GM19238 (cell line): Measurements from ENCODE around the gene CDHR5.
"Not testable (repeated sequence)": the region's sequence is repeated elsewhere in the genome, so short reads cannot be mapped to it uniquely, and the experiment has no call there.

ENCODE experiments used
- DNase-seq: peaks from one replicate; pipeline ENCODE4 v3.0.0; 2011; ENCODE audit warnings: low spot score; ENCODE audit not compliant: insufficient read length

The CDHR5 gene, protein sequence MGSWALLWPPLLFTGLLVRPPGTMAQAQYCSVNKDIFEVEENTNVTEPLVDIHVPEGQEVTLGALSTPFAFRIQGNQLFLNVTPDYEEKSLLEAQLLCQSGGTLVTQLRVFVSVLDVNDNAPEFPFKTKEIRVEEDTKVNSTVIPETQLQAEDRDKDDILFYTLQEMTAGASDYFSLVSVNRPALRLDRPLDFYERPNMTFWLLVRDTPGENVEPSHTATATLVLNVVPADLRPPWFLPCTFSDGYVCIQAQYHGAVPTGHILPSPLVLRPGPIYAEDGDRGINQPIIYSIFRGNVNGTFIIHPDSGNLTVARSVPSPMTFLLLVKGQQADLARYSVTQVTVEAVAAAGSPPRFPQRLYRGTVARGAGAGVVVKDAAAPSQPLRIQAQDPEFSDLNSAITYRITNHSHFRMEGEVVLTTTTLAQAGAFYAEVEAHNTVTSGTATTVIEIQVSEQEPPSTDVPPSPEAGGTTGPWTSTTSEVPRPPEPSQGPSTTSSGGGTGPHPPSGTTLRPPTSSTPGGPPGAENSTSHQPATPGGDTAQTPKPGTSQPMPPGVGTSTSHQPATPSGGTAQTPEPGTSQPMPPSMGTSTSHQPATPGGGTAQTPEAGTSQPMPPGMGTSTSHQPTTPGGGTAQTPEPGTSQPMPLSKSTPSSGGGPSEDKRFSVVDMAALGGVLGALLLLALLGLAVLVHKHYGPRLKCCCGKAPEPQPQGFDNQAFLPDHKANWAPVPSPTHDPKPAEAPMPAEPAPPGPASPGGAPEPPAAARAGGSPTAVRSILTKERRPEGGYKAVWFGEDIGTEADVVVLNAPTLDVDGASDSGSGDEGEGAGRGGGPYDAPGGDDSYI

DNA sequence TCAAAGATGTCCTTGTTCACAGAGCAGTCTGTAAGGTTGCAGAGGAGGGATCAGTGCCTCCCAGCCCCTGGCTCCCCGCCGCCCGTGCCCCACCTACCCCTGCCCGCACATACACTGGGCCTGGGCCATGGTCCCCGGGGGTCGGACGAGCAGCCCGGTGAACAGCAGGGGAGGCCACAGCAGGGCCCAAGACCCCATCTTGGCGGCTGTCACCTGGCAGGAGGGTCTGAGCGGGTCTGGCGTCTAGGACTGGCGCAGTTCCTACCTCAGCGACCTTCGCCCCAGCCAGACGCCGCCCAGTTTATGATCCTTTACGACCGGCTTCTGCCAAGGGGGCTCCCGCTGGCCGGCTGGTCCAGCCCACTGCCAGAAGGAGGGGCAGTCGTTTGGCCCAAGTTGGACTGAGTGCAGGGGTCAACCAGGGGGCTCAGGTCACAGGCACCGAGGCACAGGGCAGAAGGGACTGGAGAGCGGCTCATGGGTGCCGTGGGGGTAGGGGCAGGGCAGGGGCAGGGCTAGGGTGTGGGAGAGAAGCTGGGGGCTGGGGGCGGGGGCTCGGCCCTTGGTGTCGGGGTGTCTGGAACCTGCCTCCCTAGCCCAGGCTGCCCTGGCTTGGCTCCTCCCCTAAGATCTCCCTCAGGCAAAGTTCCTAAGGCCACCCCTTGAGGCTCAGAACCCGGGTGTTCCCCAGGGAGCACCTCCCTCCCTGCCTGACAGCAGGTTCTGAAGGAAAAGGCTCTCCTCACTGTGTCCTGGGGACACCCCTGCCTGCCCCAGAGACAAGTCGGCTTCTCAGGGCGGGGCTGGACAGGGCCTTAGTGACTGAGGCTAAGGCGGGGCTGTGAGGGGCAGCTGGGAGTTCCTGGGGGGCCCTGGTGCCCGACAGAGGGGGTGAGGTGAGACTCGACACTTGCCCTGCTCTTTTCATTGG is at the start of gene CDHR5:
Gene CDHR5 (minus strand): TSS at position 251 of the 931 bp plus-strand sequence. CDS start 53 bp downstream, at position 198.
- DNase-seq, result no peak

DNA sequence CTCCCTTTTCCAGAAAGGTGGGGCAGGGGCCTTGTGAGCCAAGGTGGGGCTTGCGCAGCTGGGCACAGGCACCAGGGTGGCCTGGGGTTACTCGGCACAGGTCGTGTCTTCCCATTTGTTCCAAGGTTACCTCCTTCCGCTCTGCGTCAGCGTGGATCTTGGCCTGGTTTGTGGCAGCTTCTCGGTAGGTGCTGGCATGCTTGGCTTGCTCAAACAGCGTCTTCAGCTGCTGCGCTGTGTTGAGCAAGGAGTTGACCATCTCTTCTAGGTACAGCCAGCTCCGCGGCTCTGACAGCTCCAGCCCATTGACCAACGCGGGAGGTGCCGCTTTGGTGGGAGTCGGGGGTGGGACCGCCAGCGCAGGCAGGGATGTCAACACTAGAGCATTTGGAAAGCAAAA is 49.7 kb upstream of the CDHR5 start:
- DNase-seq, result no peak

DNA sequence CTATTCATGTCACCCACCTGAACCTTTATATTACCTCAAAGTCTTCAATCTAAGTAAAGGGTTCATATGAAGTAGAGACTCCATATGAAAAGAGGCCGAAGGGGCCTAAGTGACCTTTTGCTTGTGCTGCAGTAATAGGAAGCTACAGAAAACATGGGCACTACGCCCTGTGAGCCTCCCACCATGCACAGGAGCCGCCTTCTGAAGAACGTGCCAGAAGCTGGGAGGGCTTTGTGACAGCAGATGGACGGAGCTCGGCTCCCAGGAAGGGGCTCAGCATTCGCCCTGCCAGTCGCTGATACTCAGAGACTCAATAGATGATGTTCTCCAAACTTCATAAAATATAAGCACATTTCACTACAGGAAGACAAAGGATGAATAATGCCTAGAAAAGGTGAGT is 49.1 kb upstream of the CDHR5 start:
- DNase-seq, result no peak

DNA sequence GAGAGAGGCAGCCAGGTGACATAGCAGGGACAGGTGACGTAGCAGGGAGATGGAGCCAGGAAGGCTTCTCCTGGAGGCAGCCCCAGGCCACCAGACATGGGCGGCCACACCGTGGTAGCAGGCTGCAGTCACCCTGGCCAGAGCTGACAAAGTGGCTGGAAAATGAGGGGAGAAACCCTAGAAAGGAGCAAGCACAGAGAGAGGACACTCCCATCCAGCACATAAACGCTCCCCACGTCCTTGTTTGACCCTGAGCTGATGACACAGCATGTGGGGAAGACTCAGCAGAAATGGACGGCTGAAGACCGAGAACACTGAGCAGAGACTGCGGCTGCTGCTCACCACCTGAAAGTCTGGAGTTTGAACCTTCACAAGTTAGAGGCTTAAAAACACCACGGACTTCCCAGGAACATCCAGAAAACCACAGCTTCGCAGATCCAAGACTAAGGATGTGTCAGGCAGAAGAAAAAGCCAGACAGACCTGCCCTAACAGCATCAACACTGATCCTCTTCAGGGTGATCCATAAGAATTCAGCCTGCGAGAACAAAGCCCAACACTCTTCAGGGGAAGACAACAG is 41.0 kb upstream of the CDHR5 start:
- DNase-seq, result no peak

DNA sequence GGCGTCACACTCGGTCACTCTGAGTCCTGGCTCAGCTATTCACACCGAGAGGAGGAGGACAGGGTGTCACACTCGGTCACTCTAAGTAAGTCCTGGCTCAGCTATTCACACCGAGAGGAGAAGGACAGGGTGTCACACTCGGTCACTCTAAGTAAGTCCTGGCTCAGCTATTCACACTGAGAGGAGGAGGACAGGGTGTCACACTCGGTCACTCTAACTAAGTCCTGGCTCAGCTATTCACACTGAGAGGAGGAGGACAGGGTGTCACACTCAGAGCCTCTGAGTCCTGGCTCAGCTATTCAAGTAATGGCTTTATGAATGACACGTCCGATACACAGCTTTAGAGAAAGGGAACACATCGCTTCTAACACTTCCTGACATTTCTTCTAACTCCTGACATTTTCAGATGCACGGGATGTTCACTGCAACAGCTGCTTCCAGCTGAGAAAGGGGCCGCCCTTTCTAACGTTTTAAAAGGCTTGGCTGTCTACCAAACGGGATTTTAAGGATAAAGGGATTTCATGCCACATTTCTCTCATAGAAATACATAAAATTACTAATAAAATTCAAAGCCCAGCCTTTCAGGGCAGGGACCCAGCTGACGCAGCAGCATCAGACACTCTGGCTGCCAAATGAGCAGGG is 40.4 kb upstream of the CDHR5 start:
- no peak for DNase-seq

DNA sequence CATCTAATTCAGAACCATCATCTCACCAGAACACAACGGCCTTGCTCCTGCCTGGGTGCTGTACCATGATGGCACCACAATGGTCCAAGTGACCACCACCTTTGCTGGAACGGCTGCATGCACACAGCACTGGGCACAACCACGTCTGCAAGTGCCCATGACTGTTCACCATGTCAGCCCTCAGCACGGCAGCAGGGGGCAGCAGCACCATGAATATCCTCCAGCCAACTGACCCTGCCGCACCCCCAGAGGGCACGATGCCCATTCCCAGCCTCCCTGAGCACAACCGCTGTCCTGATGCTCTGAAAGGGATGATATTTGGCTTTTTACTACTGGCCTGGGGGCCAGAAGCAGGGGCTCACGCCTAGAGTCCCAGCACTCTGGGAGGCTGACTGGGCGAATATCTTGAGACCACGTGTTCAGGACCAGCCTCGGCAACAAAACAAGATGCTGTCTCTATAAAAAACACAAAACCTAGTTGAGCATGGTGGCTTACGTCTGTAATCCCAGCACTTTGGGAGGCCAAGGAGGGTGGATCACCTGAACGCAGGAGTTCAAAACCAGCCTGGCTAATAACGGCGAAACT is 38.0 kb upstream of the CDHR5 start:
- peak; percentile 72 for DNase-seq

DNA sequence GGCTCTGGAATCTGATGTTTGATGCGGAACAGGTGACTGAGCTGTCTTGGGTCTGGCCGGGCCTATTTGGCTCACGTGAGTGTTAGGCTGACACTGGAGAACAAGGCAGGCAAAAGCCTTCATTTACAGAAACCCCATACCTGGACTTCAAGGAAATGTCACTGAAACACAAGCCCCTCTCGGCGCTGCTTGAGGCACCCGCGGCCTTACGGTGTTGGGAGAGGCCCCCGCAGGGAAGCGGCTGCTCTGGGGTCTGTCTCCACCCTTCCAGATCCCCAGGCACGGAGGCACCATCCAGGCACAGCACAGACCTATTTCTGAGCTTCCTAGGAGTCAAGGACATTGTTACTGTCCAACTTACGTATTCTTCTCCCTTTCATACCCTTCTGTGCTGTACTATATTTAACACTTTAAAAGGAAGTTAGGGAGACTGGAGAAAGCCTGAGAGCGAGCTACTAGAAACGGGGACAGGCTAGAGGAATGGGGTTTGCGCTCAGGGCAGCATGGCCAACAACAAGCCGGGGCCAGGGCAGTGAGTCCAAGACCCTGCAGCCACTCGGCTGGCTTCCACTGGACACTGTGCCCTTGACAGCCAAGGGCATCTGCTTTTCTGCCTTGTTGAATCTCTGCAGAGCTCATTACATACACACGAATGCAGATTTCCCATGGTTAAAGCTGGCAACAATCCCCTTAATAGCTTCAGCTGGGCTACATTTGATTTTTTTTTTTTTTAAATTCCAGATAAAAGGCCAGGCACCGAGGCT is 36.1 kb upstream of the CDHR5 start:
- DNase-seq, result no peak

DNA sequence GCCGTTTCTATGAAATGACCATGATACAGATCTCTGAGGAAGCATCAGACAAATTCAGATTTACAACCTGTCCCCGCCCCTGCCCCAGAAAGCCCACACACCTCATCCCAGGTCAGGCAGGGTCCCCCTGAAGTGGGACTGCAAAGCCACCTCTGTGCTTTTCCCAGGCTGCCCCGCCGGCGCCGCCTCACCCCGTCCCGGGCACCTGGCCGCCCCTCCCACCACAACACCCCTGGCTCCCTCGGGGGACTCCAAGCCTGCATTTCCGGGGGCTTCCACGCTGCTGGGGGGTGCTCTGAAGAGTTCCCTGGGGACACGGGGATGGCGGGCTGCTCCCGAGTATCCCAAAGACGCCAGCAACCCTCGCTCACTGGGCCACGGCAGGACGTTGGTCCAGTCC is 35.5 kb upstream of the CDHR5 start:
- no peak for DNase-seq

DNA sequence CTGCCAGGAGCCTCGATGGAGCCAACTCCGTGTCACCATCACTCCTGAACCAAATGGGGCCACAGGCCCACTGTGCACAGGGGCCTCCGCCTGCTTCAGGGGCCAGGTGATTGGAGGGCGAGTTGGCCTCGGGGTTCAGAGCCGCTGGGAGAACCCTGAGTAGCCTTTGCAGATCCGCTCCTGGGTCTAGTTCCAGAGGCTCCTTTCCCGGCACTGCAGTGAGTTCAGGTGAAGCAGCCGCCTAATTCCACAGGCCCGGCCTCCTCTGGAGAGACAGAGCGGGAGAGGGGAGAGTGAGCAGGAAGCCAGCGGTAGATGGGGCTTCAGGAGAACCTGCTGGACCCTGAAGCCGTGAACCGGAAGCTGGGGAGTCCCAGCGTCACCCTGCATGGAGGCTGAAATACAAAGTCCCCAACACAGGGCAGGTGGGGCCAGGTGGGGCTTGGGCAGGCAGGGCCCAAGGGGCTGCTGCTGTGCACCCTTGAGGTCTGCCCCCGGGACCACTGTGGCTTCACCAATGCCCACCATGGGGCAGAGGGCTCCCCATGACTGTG is 34.9 kb upstream of the CDHR5 start:
- DNase-seq, result no peak

DNA sequence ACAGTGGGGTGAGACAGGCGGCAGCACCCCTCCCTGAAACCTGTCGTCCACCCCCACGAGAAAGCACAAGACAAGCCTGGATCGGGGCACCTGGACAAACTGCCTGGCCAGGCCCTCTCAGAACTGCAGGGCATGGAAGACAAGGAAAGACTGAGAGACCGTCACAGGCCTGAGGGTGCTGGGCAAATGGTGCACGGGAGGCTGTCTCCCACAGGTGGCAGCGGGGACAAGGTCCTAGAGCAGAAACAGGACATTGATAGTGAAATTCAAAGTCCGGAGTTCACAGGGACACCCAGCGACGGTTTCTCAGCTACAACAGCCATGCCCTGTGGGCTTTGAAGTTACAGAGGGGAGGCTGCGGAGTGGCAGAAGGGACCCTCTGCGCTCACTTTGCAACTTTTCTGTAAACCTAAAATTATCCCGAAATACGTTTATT is 33.0 kb upstream of the CDHR5 start:
- no peak for DNase-seq

DNA sequence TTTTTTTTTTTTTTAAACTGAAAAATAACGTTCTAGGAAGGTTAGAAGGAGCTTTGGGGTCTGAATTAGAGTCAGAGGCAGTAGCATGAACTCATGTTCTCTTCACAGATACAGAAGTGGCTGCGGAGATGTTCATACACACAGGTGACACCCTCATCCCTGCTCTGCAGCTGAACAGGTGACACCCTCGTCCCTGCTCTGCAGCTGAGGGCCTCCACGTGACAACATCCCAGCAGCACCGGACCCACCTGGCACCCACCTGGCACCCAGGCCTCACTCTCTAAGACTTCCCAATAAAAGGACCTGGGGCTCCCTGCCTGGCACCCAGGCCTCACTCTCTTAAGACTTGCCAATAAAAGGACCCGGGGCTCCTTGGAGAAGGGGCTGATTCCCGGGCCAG is 32.1 kb upstream of the CDHR5 start:
- no peak for DNase-seq

DNA sequence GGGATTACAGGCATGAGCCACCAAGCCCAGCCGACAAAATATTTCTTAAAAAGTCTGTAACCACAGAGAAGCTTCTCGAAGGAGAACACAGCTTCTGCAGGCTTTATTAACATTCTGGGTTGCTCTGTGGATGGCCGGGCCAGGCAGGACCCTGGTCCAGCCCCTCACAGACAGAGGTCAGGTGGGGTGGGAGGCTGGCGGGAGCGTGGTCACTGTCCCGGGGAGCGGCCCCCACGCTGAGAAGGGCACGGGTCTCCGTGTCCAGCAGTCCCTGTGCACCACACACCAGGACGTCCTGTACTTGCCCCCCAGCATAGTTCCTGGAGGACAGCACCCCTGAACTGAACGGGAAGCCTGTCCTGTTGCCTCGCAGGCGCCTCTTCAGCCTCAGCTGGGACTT is 31.7 kb upstream of the CDHR5 start:
- DNase-seq, result no peak

DNA sequence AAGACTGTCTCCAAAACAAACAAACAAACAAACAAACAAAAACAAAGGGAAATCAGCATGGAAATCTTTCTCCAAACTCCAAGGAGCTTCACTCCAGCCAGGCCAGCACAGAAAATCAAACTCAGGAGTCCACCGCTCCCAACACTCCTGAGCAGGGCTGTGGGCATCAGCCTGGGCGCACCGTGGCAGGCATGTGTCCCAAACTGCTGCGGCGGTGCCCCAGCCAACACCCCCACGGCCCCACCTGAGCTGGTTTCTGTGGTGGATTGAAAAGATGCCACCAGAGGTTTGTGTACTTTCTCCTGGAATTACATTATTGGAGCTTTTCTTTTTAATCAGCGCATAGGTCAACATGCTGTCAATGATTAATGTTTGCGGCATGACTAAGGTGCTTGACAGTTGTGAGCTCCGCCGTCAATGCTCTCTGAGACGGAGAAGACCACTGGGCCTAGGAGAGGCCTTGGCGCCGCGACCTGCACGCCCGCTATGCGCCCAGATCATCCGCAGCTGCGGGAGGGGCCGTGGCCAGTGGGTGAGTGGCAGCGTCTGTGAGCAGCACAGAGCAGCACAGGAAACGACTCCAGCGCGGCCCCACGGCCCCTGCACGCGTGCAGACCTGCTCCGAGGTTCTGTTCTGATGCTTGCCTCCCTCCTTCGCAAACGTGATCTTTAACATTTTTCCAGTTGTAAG is 30.4 kb upstream of the CDHR5 start:
- DNase-seq, result no peak

DNA sequence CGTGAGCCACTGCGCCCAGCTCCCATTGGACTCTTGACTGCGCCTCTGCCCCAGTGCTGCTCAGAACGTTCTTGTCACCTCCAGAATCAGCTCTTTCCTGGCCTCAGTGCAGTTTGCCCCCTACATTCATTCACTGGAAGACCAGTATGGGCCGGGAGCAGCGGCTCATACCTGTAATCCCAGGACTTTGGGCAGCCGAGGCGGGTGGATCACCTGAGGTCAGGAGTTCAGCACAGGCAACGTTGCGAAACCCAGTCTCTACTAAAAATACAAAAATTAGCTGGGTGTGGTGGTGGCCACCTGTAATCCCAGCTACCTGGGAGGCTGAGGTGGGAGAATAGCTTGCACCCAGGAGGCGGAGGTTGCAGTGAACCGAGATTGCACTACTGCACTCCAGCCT is 29.7 kb upstream of the CDHR5 start:
- DNase-seq, result not testable (repeated sequence)

DNA sequence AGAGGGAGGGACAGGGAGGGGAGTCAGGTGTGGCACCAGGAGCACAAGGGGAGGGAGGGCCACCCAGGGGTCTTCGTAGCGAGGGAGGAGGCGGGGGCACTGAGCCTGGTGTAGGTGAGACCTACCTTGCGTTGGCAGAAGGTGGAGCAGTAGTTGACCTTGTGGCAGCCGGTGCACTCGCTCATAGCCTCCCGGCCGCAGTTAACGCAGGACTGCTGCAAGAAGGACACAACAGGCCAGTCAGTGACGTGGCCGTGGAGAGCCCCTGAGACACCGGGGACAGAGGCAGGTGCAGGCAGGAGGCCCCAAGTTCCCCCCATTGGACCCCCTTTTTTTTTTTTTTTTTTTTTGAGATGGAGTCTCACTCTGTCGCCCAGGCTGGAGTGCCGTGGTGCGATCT is 29.1 kb upstream of the CDHR5 start:
- DNase-seq, result no peak

DNA sequence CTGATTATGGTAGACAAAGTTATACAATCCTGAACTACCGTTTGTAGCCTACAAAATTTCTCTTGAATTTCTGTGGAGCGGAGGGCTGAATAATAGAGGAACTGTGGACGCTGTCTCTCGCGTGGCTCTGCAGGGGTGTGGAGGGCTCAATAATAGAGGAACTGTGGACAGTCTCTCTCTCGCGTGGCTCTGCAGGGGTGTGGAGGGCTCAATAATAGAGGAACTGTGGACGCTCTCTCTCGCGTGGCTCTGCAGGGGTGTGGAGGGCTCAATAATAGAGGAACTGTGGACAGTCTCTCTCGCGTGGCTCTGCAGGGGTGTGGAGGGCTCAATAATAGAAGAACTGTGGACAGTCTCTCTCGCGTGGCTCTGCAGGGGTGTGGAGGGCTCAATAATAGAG is 28.4 kb upstream of the CDHR5 start:
- not testable (repeated sequence) for DNase-seq

DNA sequence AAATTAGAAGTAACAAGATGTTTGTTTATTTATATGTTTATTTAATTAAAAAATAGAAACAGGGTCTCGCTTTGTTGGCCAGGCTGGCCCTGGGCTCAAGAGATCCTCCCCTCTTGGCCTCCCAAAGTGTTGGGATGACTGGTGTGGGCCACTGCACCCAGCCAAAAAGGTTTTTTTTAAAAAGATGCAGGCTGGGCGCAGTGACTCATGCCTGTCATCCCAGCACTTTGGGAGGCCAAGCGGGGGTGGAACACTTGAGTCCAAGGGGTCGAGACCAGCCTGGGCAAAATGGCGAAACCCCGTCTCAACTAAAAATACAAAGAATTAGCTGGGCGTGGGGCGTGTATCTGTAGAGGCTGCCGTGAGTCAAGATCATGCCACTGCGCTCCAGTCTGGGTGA is 25.7 kb upstream of the CDHR5 start:
- DNase-seq, result no peak

DNA sequence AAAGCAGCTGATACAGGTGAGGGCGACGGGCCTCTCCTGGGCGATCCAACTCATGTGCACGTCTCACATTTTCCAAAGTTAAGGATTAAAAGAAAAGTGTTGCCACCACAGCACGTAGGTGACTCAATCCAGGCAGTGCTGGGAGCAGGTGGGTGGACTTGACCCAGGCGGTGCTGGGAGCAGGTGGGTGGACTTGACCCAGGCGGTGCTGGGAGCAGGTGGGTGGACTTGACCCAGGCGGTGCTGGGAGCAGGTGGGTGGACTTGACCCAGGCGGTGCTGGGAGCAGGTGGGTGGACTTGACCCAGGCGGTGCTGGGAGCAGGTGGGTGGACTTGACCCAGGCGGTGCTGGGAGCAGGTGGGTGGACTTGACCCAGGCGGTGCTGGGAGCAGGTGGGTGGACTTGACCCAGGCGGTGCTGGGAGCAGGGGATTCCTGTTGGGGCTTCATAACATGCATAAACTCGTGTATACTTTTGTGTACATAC is 23.0 kb upstream of the CDHR5 start:
- not testable (repeated sequence) for DNase-seq
